ENCODE results near the gene ASMTL.

ASMTL gene

DNA sequence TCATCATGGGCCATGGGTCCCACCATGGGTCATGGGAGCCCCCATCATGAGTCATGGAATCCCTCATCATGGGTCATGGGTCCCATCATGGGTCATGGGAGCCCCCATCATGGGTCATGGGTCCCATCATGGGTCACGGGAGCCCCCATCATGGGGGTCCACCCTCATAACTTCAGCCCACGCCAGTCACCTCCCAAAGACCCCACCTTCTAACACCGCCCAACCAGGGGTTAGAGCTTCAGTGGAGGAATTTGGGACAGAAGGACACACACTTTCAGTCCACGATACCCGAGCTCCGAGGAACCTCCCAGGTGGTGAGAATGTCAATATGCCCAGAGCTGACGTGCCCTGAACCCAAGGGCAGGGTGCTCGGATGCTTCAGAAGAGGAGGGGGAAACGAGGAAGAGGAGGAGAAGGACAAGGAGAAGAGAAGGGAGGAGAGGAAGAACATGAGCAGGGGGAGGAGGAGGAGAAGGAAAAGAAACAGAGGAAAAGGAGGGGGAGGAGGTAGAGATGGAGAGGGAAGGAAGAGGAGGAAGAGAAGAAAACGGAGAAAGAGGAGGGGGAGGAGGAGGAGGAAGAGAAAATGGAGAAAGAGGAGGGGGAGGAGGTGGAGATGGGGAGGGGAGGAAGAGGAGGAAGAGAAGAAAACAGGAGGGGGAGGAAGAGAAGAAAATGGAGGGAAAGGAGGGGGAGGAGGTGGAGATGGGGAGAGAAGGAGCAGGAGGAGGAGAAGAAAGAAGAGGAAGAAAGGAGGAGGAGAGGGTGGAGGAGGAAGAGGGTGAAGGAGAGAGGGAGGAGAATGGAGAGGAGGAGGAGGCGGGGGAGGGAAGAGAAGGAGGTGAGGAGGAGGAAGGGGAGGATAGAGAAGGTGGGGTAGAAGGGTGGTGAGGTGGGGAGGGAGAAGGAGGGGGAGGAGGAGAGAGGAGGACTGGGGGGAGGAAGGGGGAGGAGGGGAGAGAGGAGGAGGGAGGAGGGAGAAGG, 98.4 kb downstream of the ASMTL start:
- H3K9me3 ChIP-seq (ENCODE audit: severe bottlenecking): no peaks in the 10 kb centered on the region
- no peak overlapping the region for H3K4me3 ChIP-seq (ENCODE audit: low read depth, low read length)
- TF ChIP-seq, protein P1, sequence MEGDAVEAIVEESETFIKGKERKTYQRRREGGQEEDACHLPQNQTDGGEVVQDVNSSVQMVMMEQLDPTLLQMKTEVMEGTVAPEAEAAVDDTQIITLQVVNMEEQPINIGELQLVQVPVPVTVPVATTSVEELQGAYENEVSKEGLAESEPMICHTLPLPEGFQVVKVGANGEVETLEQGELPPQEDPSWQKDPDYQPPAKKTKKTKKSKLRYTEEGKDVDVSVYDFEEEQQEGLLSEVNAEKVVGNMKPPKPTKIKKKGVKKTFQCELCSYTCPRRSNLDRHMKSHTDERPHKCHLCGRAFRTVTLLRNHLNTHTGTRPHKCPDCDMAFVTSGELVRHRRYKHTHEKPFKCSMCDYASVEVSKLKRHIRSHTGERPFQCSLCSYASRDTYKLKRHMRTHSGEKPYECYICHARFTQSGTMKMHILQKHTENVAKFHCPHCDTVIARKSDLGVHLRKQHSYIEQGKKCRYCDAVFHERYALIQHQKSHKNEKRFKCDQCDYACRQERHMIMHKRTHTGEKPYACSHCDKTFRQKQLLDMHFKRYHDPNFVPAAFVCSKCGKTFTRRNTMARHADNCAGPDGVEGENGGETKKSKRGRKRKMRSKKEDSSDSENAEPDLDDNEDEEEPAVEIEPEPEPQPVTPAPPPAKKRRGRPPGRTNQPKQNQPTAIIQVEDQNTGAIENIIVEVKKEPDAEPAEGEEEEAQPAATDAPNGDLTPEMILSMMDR (IDR thresholded peaks at IDR 0.05; ENCODE audit: low read depth, low read length): no peak
- H3K36me3 ChIP-seq: peaks cover 11% of the 10 kb centered on the region
- no peaks in the 10 kb centered on the region for H3K27me3 ChIP-seq (ENCODE audit: insufficient read depth, low read depth, severe bottlenecking)
- no peak for DNase-seq
- H3K27ac ChIP-seq: no peak overlapping the region

Measured in WERI-Rb-1 (cell line).